OCI-LY1 (cell line): ENCODE results near the gene FANCC.
A peak's percentile ranks its signal among the peaks of the same experiment; 100 is the strongest.

Experiments used
- H2AFZ ChIP-seq: fragments of 200-600 bp; sonication (generic), shearing (Covaris generic); 2 replicates; pipeline ENCODE4 v1.6.0; 2014; ENCODE audit warnings: antibody characterized with exemption, mild to moderate bottlenecking, low read length
- H3F3A ChIP-seq: fragments of 200-600 bp; sonication (generic), shearing (Covaris generic); 2 replicates; pipeline ENCODE4 v1.6.0; 2014; ENCODE audit warnings: mild to moderate bottlenecking, antibody characterized with exemption, low read length, moderate library complexity; ENCODE audit not compliant: insufficient read depth
- H3K27ac ChIP-seq: fragments of 200-600 bp; sonication (generic); 2 replicates; pipeline ENCODE4 v1.5.1; 2014; ENCODE audit warnings: low read length, mixed run types, mild to moderate bottlenecking, low read depth; ENCODE audit not compliant: poor library complexity, severe bottlenecking
- H3K27me3 ChIP-seq: fragments of 200-600 bp; sonication (generic); 2 replicates; pipeline ENCODE4 v1.6.0; 2014; ENCODE audit warnings: antibody characterized with exemption, mild to moderate bottlenecking, low read length, moderate library complexity; ENCODE audit not compliant: insufficient read depth
- H3K36me3 ChIP-seq: fragments of 200-600 bp; sonication (generic); 2 replicates; pipeline ENCODE4 v1.6.1; 2014; ENCODE audit warnings: mild to moderate bottlenecking, antibody characterized with exemption, low read length, moderate library complexity, mixed read lengths; ENCODE audit not compliant: insufficient read depth
- H3K4me1 ChIP-seq: fragments of 200-600 bp; sonication (generic); 2 replicates; pipeline ENCODE4 v1.5.1; 2014; ENCODE audit warnings: mild to moderate bottlenecking, low read length, moderate library complexity; ENCODE audit not compliant: insufficient read depth, severe bottlenecking
- H3K4me2 ChIP-seq: fragments of 200-600 bp; sonication (generic), shearing (Covaris generic); 2 replicates; pipeline ENCODE4 v1.6.1; 2014; ENCODE audit warnings: low read length
- H3K4me3 ChIP-seq: fragments of 200-600 bp; sonication (generic); 2 replicates; pipeline ENCODE4 v1.5.1; 2014; ENCODE audit warnings: low read length, low read depth, mild to moderate bottlenecking, mixed read lengths; ENCODE audit not compliant: poor library complexity, severe bottlenecking
- H3K79me2 ChIP-seq: fragments of 200-600 bp; shearing (Covaris generic); 2 replicates; pipeline ENCODE4 v1.6.1; 2016; ENCODE audit warnings: mixed run types, low read length, mixed read lengths; ENCODE audit not compliant: insufficient read depth
- H3K9ac ChIP-seq: fragments of 200-600 bp; sonication (generic), shearing (Covaris generic); 2 replicates; pipeline ENCODE4 v1.6.1; 2014; ENCODE audit warnings: mild to moderate bottlenecking, low read length, mixed read lengths
- H3K9me2 ChIP-seq: fragments of 200-600 bp; sonication (generic), shearing (Covaris generic); 2 replicates; pipeline ENCODE4 v1.6.1; 2014; ENCODE audit warnings: low read depth, mild to moderate bottlenecking, low read length, mixed read lengths
- H3K9me3 ChIP-seq: fragments of 200-600 bp; shearing (Covaris generic); 2 replicates; pipeline ENCODE4 v1.6.1; 2014; ENCODE audit warnings: low read length, mixed read lengths
- H4K20me1 ChIP-seq: fragments of 200-600 bp; sonication (generic), shearing (Covaris generic); 2 replicates; pipeline ENCODE4 v1.6.0; 2016; ENCODE audit warnings: mild to moderate bottlenecking, low read length; ENCODE audit not compliant: insufficient read depth
- EZH2 ChIP-seq: fragments of 200-600 bp; sonication (generic), shearing (Covaris generic); IDR thresholded peaks from 2 replicates; pipeline ENCODE4 v1.8.0; 2017; ENCODE audit warnings: borderline replicate concordance, mixed run types, mild to moderate bottlenecking, antibody characterized with exemption, low read length, moderate library complexity, mixed read lengths
- TF ChIP-seq, protein P1 (sequence below): fragments of 200-600 bp; sonication (generic), shearing (Covaris generic); IDR thresholded peaks from 2 replicates; pipeline ENCODE4 v1.5.1; 2017; ENCODE audit warnings: mild to moderate bottlenecking, antibody characterized with exemption, low read length, moderate library complexity, mixed read lengths

The FANCC gene

GRCh38 chr9:95325221-95325620, 7.7 kb upstream of the FANCC start:
- H3K4me3 ChIP-seq, result no peak overlapping the region
- H3K9me3 ChIP-seq, result peaks cover 9% of the 10 kb centered on the region

GRCh38 chr9:95317893-95318211, 343 bp upstream of the FANCC start:
- Histone ChIP-seq H3K36me3 (no peaks in the 10 kb centered on the region), H2AFZ (no peak overlapping the region), H3K4me3 (peak overlapping the region; percentile 74), H3K9ac (peak overlapping the region; percentile 81), H3K27me3 (no peaks in the 10 kb centered on the region), H3K9me3 (no peaks in the 10 kb centered on the region), H3K4me2 (peak overlapping the region; percentile 56), H3K27ac (peak overlapping the region; percentile 30), H3K79me2 (no peaks in the 10 kb centered on the region), H3K4me1 (peaks cover 25% of the 10 kb centered on the region), H3F3A (no peaks in the 10 kb centered on the region), H4K20me1 (no peaks in the 10 kb centered on the region), H3K9me2 (no peaks in the 10 kb centered on the region)
- TF ChIP-seq, protein P1, sequence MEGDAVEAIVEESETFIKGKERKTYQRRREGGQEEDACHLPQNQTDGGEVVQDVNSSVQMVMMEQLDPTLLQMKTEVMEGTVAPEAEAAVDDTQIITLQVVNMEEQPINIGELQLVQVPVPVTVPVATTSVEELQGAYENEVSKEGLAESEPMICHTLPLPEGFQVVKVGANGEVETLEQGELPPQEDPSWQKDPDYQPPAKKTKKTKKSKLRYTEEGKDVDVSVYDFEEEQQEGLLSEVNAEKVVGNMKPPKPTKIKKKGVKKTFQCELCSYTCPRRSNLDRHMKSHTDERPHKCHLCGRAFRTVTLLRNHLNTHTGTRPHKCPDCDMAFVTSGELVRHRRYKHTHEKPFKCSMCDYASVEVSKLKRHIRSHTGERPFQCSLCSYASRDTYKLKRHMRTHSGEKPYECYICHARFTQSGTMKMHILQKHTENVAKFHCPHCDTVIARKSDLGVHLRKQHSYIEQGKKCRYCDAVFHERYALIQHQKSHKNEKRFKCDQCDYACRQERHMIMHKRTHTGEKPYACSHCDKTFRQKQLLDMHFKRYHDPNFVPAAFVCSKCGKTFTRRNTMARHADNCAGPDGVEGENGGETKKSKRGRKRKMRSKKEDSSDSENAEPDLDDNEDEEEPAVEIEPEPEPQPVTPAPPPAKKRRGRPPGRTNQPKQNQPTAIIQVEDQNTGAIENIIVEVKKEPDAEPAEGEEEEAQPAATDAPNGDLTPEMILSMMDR, result no peak
- no peak for TF ChIP-seq EZH2

More at GRCh38 chr9:95325221-95325620, 7.7 kb upstream of the FANCC start:
- Histone ChIP-seq H3K27ac (no peak overlapping the region), H3K36me3 (no peaks in the 10 kb centered on the region; the same call in 1 of the 2 replicates), H4K20me1 (no peaks in the 10 kb centered on the region), H3F3A (no peaks in the 10 kb centered on the region), H2AFZ (no peak overlapping the region), H3K79me2 (no peaks in the 10 kb centered on the region), H3K4me1 (no peaks in the 10 kb centered on the region), H3K9ac (no peak overlapping the region), H3K9me2 (no peaks in the 10 kb centered on the region), H3K27me3 (no peaks in the 10 kb centered on the region), H3K4me2 (no peak overlapping the region)
- TF ChIP-seq, protein P1, result no peak
- no peak for TF ChIP-seq EZH2

- H3K4me2 ChIP-seq, result peak overlapping the region; percentile 80
- TF ChIP-seq, protein P1, result no peak
- no peak for TF ChIP-seq EZH2
- no peaks in the 10 kb centered on the region for H3K36me3 ChIP-seq
- H3K9me3 ChIP-seq, result no peaks in the 10 kb centered on the region
- no peaks in the 10 kb centered on the region for H3F3A ChIP-seq
- peak overlapping the region; percentile 81 for H3K9ac ChIP-seq
- no peaks in the 10 kb centered on the region for H3K79me2 ChIP-seq
- H2AFZ ChIP-seq, result no peak overlapping the region
- no peaks in the 10 kb centered on the region for H3K9me2 ChIP-seq
- H3K4me3 ChIP-seq, result peak overlapping the region; percentile 74
- no peaks in the 10 kb centered on the region for H3K27me3 ChIP-seq
- peaks cover 25% of the 10 kb centered on the region for H3K4me1 ChIP-seq
- H3K27ac ChIP-seq, result peak overlapping the region; percentile 47
- no peaks in the 10 kb centered on the region for H4K20me1 ChIP-seq
These were observed 753 bp downstream of the FANCC start for GRCh38 chr9:95316794-95317118.
